Naive thymus-derived CD4-positive, alpha-beta T cell (primary cell): ENCODE measurements around the gene OTOF. TPM values are rescaled to one million over a fixed set of nuclear protein-coding genes. Genes with fewer than 3 reads are reported as not detected.

Experiments
- ATAC-seq: fragments of 150-1000 bp; cut with Tn5 transposase; 2 replicates; pipeline ENCODE4 v1.10.0; 2021; ENCODE audit warnings: mild to moderate bottlenecking, moderate library complexity
- CTCF ChIA-PET: fragments of 350-600 bp; sonication (Branson Sonifier 250); formaldehyde crosslinking; loops from one replicate; lab custom pipeline; 2021; ENCODE audit warnings: antibody characterized with exemption; lab: Charles Lee
- POLR2A ChIA-PET: fragments of 350-600 bp; sonication (Branson Sonifier 250); formaldehyde crosslinking; loops from one replicate; lab custom pipeline; 2021; ENCODE audit warnings: antibody characterized with exemption, inconsistent platforms; lab: Charles Lee
- DNase-seq, 9 donors: peaks; one replicate each; pipeline versions ENCODE4 v3.0.0 to v3.0.0-alpha.2; 2020 to 2022; ENCODE audit warnings: mixed read lengths in 1 of 9
- H3K27ac ChIP-seq: one replicate; pipeline ENCODE4 v1.7.0; 2013; ENCODE audit warnings: mild to moderate bottlenecking, low read depth, low read length, moderate library complexity
- H3K27me3 ChIP-seq, 2 donors: one replicate each; pipeline ENCODE4 v1.7.0; 2013; ENCODE audit warnings: low read length in 2 of 2, mild to moderate bottlenecking in 2 of 2, moderate library complexity in 2 of 2; ENCODE audit not compliant: control insufficient read depth in 2 of 2, insufficient read depth in 2 of 2
- H3K36me3 ChIP-seq, 3 experiments: 1 replicate in 2 of 3; 2 replicates in 1 of 3; pipeline ENCODE4 v1.7.0; 2013; ENCODE audit warnings: low read length in 3 of 3, mild to moderate bottlenecking in 3 of 3, moderate library complexity in 1 of 3; ENCODE audit not compliant: insufficient read depth in 3 of 3, control insufficient read depth in 2 of 3
- H3K4me1 ChIP-seq, 2 donors: one replicate each; pipeline ENCODE4 v1.7.0; 2013; ENCODE audit warnings: low read length in 2 of 2, mild to moderate bottlenecking in 2 of 2, moderate library complexity in 1 of 2; ENCODE audit not compliant: control insufficient read depth in 2 of 2, insufficient read depth in 2 of 2
- H3K4me3 ChIP-seq: 2 replicates; pipeline ENCODE4 v1.7.0; 2013; ENCODE audit warnings: mild to moderate bottlenecking, low read length
- H3K9me3 ChIP-seq, 3 experiments: 1 replicate in 2 of 3; 2 replicates in 1 of 3; pipeline ENCODE4 v1.7.0; 2013; ENCODE audit warnings: low read length in 3 of 3; ENCODE audit not compliant: control insufficient read depth in 2 of 3
- H3K27ac Mint-ChIP-seq, 9 donors: one replicate each; pipeline ENCODE4 v1.8.0; 2020 to 2022; ENCODE audit warnings: mixed read lengths in 9 of 9, mild to moderate bottlenecking in 8 of 9, moderate library complexity in 5 of 9, inconsistent platforms in 2 of 9
- H3K27me3 Mint-ChIP-seq, 5 donors: one replicate each; pipeline ENCODE4 v1.8.0; 2021 to 2022; ENCODE audit warnings: mixed read lengths in 5 of 5, mild to moderate bottlenecking in 1 of 5
- H3K36me3 Mint-ChIP-seq, 5 donors: one replicate each; pipeline ENCODE4 v1.8.0; 2020 to 2022; ENCODE audit warnings: mixed read lengths in 5 of 5, mild to moderate bottlenecking in 3 of 5, inconsistent platforms in 1 of 5
- H3K4me1 Mint-ChIP-seq, 7 donors: one replicate each; pipeline ENCODE4 v1.8.0; 2020 to 2022; ENCODE audit warnings: mixed read lengths in 7 of 7, mild to moderate bottlenecking in 3 of 7, inconsistent platforms in 1 of 7
- H3K4me3 Mint-ChIP-seq, 10 donors: one replicate each; pipeline ENCODE4 v1.8.0; 2020 to 2022; ENCODE audit warnings: mild to moderate bottlenecking in 10 of 10, mixed read lengths in 10 of 10, moderate library complexity in 6 of 10, inconsistent platforms in 2 of 10
- H3K9me3 Mint-ChIP-seq, 11 donors: one replicate each; pipeline ENCODE4 v1.8.0; 2020 to 2022; ENCODE audit warnings: mixed read lengths in 11 of 11, mild to moderate bottlenecking in 4 of 11, inconsistent platforms in 1 of 11, moderate library complexity in 1 of 11
- intact Hi-C, 2 donors: fragments of 100-400 bp; cut with micrococcal nuclease; formaldehyde crosslinking; loops; one replicate each; pipeline ENCODE4 v1.15.1; 2023
- polyA plus RNA-seq, 2 donors: library from polyadenylated mRNA; unstranded; fragments of 300-500 nt; fragmentation: Illumina TruSeq; gene quantifications; one replicate each; pipeline ENCODE4 v1.2.3, GENCODE V29; 2021
- total RNA-seq, 6 experiments: library from RNA in 5 of 6; stranded (reverse) in 5 of 6; gene quantifications; 1 replicate in 5 of 6; 2 replicates in 1 of 6; pipeline ENCODE4 v1.2.3 and lab custom pipeline; 2021 to 2026

The OTOF gene
- total and polyA plus RNA-seq, 7 experiments from 2014 or later: 0.16 to 14.8 (median 0.49) TPM; not detected in 2

- H3K4me1 Mint-ChIP-seq: peaks cover 0 to 2% (median 0%) of the 10 kb centered on the region in 7 donors
- intact Hi-C loops: no loop called here
These were observed 45.1 kb downstream of the OTOF start for GRCh38 chr2:26432859-26433258.

GRCh38 chr2:26432363-26432762 lies 45.6 kb downstream of the OTOF start:
- Mint-ChIP-seq H3K36me3 (no peaks in the 10 kb centered on the region), H3K27ac (no peak overlapping the region), H3K27me3 (peaks cover 0 to 30% (median 11%) of the 10 kb centered on the region in 5 donors), H3K4me3 (no peak overlapping the region), H3K4me1 (peaks cover 0 to 2% (median 0%) of the 10 kb centered on the region in 7 donors), H3K9me3 (no peaks in the 10 kb centered on the region)
- ATAC-seq: no peak
- no peak overlapping the region for H3K27ac ChIP-seq
- H3K4me1 ChIP-seq: no peaks in the 10 kb centered on the region
- intact Hi-C loops: no loop called here
- no peak for DNase-seq
- POLR2A ChIA-PET: no interaction called here
- H3K27me3 ChIP-seq: peaks cover 0 to 3% of the 10 kb centered on the region in 2 donors
- no peaks in the 10 kb centered on the region for H3K9me3 ChIP-seq
- CTCF ChIA-PET: interaction anchor here (1.0 kb wide), 1 partner anchor 12 kb away, joined by 3 read pairs; no protein-coding TSS in a partner anchor
- no peaks in the 10 kb centered on the region for H3K36me3 ChIP-seq
- H3K4me3 ChIP-seq: no peak overlapping the region

More at GRCh38 chr2:26432859-26433258, 45.1 kb downstream of the OTOF start:
- Mint-ChIP-seq H3K36me3 (no peaks in the 10 kb centered on the region), H3K9me3 (no peaks in the 10 kb centered on the region), H3K27me3 (peaks cover 0 to 30% (median 11%) of the 10 kb centered on the region in 5 donors), H3K27ac (no peak overlapping the region), H3K4me3 (no peak overlapping the region)
- CTCF ChIA-PET: interaction anchor here (0.7 to 1.0 kb wide), 2 partner anchors 11 to 1919 kb away, joined by 3 read pairs; no protein-coding TSS in a partner anchor
- no peaks in the 10 kb centered on the region for H3K9me3 ChIP-seq
- H3K27ac ChIP-seq: no peak overlapping the region
- ATAC-seq: no peak
- no peak overlapping the region for H3K4me3 ChIP-seq
- H3K36me3 ChIP-seq: no peaks in the 10 kb centered on the region
- H3K4me1 ChIP-seq: no peaks in the 10 kb centered on the region
- DNase-seq: no peak
- POLR2A ChIA-PET: no interaction called here
- peaks cover 0 to 3% of the 10 kb centered on the region in 2 donors for H3K27me3 ChIP-seq

- intact Hi-C loops: no loop called here
- Mint-ChIP-seq H3K27ac (no peak overlapping the region), H3K4me3 (no peak overlapping the region), H3K9me3 (no peaks in the 10 kb centered on the region), H3K27me3 (peaks cover 0 to 30% (median 11%) of the 10 kb centered on the region in 5 donors), H3K36me3 (no peaks in the 10 kb centered on the region), H3K4me1 (peaks cover 0 to 2% (median 0%) of the 10 kb centered on the region in 7 donors)
- Histone ChIP-seq H3K4me1 (no peaks in the 10 kb centered on the region), H3K27ac (no peak overlapping the region), H3K4me3 (no peak overlapping the region), H3K27me3 (peaks cover 0 to 3% of the 10 kb centered on the region in 2 donors), H3K36me3 (no peaks in the 10 kb centered on the region), H3K9me3 (no peaks in the 10 kb centered on the region)
- POLR2A ChIA-PET: no interaction called here
- CTCF ChIA-PET: no interaction called here
- ATAC-seq: no peak
- DNase-seq: no peak
These were observed 47.1 kb downstream of the OTOF start for GRCh38 chr2:26430826-26431225.

GRCh38 chr2:26429779-26430578 lies 47.9 kb downstream of the OTOF start:
- no peak for ATAC-seq
- ChIA-PET POLR2A (no interaction called here), CTCF (no interaction called here)
- Histone ChIP-seq H3K36me3 (no peaks in the 10 kb centered on the region), H3K4me1 (no peaks in the 10 kb centered on the region), H3K27ac (no peak overlapping the region), H3K9me3 (no peaks in the 10 kb centered on the region), H3K27me3 (peaks cover 0 to 3% of the 10 kb centered on the region in 2 donors), H3K4me3 (no peak overlapping the region)
- no peak overlapping the region for H3K27ac Mint-ChIP-seq
- H3K36me3 Mint-ChIP-seq: no peaks in the 10 kb centered on the region
- peaks cover 0 to 30% (median 11%) of the 10 kb centered on the region in 5 donors for H3K27me3 Mint-ChIP-seq
- intact Hi-C loops: no loop called here
- no peak for DNase-seq
- no peak overlapping the region for H3K4me3 Mint-ChIP-seq
- H3K9me3 Mint-ChIP-seq: peaks cover 0 to 2% (median 0%) of the 10 kb centered on the region in 11 donors
- peaks cover 0 to 3% (median 0%) of the 10 kb centered on the region in 7 donors for H3K4me1 Mint-ChIP-seq

- DNase-seq (no peak), ATAC-seq (no peak)
- intact Hi-C loops: no loop called here
- H3K27ac ChIP-seq: no peak overlapping the region
- no peak overlapping the region for H3K4me3 ChIP-seq
- H3K4me1 ChIP-seq: no peaks in the 10 kb centered on the region
- Mint-ChIP-seq H3K27me3 (peaks cover 0 to 32% (median 11%) of the 10 kb centered on the region in 5 donors), H3K4me1 (peaks cover 0 to 6% (median 0%) of the 10 kb centered on the region in 7 donors), H3K9me3 (peaks cover 0 to 4% (median 0%) of the 10 kb centered on the region in 11 donors), H3K36me3 (no peaks in the 10 kb centered on the region), H3K4me3 (no peak overlapping the region), H3K27ac (no peak overlapping the region)
- H3K27me3 ChIP-seq: peaks cover 0 to 3% of the 10 kb centered on the region in 2 donors
- no peaks in the 10 kb centered on the region for H3K36me3 ChIP-seq
- no peaks in the 10 kb centered on the region for H3K9me3 ChIP-seq
- POLR2A ChIA-PET: no interaction called here
- CTCF ChIA-PET: no interaction called here
These were observed 49.1 kb downstream of the OTOF start for GRCh38 chr2:26428846-26429245.

GRCh38 chr2:26424221-26424620 lies 53.7 kb downstream of the OTOF start:
- ChIA-PET CTCF (no interaction called here), POLR2A (no interaction called here)
- Mint-ChIP-seq H3K27ac (peak overlapping the region in 1 of 9 donors; percentile 54), H3K36me3 (no peaks in the 10 kb centered on the region), H3K4me1 (peaks cover 0 to 3% (median 0%) of the 10 kb centered on the region in 7 donors), H3K4me3 (no peak overlapping the region), H3K9me3 (peaks cover 0 to 4% (median 0%) of the 10 kb centered on the region in 11 donors), H3K27me3 (peaks cover 0 to 20% (median 0%) of the 10 kb centered on the region in 5 donors)
- intact Hi-C loops: no loop called here
- Histone ChIP-seq H3K36me3 (no peaks in the 10 kb centered on the region), H3K4me1 (no peaks in the 10 kb centered on the region), H3K27ac (no peak overlapping the region), H3K9me3 (no peaks in the 10 kb centered on the region), H3K4me3 (no peak overlapping the region), H3K27me3 (no peaks in the 10 kb centered on the region)
- ATAC-seq (no peak), DNase-seq (no peak)
